ENCODE results near the gene CBX6.

Gene CBX6

DNA sequence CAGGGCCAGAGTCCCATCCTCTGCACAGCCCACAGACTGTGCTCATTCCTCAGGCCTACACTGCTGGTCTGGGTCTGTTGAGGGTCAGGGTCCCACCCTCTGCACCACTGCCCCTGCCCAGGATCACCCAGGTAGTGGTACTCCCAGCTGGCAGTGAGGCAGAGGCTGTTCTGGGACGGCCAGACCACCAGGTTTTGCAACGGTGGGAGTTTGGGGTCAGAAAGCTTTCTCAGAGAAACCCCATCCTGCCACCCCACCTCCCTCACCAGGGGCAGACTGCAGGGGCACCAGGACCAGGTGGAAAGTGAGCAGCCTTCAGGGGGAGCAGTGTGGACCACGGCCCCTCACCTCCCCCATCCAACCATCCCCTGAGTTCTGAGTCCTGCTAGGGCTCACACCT is 39.0 kb downstream of the CBX6 start:
- DNase-seq, result no peak
- no peak overlapping the region for H2AFZ ChIP-seq (ENCODE audit: low read depth, low read length)
- no peak overlapping the region for H3K27ac ChIP-seq (ENCODE audit: low read length)
- H3K79me2 ChIP-seq (ENCODE audit: insufficient read depth, low read length), result no peaks in the 10 kb centered on the region
- H3K4me2 ChIP-seq (ENCODE audit: insufficient read depth, low read length), result no peak overlapping the region
- ATAC-seq (ENCODE audit: insufficient read depth, low read depth), result no peak
- H4K20me1 ChIP-seq (ENCODE audit: insufficient read depth, low read length), result peaks cover 7% of the 10 kb centered on the region; the same call in 1 of the 2 replicates
- H3K9me3 ChIP-seq (ENCODE audit: insufficient read depth, low read length, severe bottlenecking), result no peaks in the 10 kb centered on the region
- TF ChIP-seq CTCF (IDR thresholded peaks at IDR 0.05; ENCODE audit: borderline replicate concordance, extremely low read depth, low read length, poor library complexity, severe bottlenecking) (no peak), EZH2 (IDR thresholded peaks at IDR 0.05; ENCODE audit: borderline replicate concordance, low read depth, low read length, severe bottlenecking) (no peak)
- H3K4me3 ChIP-seq (ENCODE audit: low read depth in 1 of 2, low read length in 2 of 2), result no peak overlapping the region
- H3K36me3 ChIP-seq (ENCODE audit: insufficient read depth, low read length), result no peaks in the 10 kb centered on the region
- no peaks in the 10 kb centered on the region for H3K27me3 ChIP-seq (ENCODE audit: insufficient read depth, low read length, poor library complexity)
- no peaks in the 10 kb centered on the region for H3K4me1 ChIP-seq (ENCODE audit: insufficient read depth, low read length)
- H3K9ac ChIP-seq (ENCODE audit: low read depth, low read length), result no peak overlapping the region

GRCh38 chr22:38832005-38832978 is 39.7 kb downstream of the CBX6 start:
- Histone ChIP-seq H3K4me3 (ENCODE audit: low read depth in 1 of 2, low read length in 2 of 2) (no peak overlapping the region), H3K4me2 (ENCODE audit: insufficient read depth, low read length) (no peak overlapping the region), H3K79me2 (ENCODE audit: insufficient read depth, low read length) (no peaks in the 10 kb centered on the region), H3K27me3 (ENCODE audit: insufficient read depth, low read length, poor library complexity) (no peaks in the 10 kb centered on the region), H3K27ac (ENCODE audit: low read length) (no peak overlapping the region), H2AFZ (ENCODE audit: low read depth, low read length) (no peak overlapping the region), H3K36me3 (ENCODE audit: insufficient read depth, low read length) (no peaks in the 10 kb centered on the region), H4K20me1 (ENCODE audit: insufficient read depth, low read length) (peaks cover 10% of the 10 kb centered on the region; the same call in 1 of the 2 replicates), H3K9ac (ENCODE audit: low read depth, low read length) (no peak overlapping the region), H3K4me1 (ENCODE audit: insufficient read depth, low read length) (no peaks in the 10 kb centered on the region), H3K9me3 (ENCODE audit: insufficient read depth, low read length, severe bottlenecking) (no peaks in the 10 kb centered on the region)
- ATAC-seq (ENCODE audit: insufficient read depth, low read depth) (no peak), DNase-seq (no peak)
- TF ChIP-seq CTCF (IDR thresholded peaks at IDR 0.05; ENCODE audit: borderline replicate concordance, extremely low read depth, low read length, poor library complexity, severe bottlenecking) (no peak), EZH2 (IDR thresholded peaks at IDR 0.05; ENCODE audit: borderline replicate concordance, low read depth, low read length, severe bottlenecking) (no peak)

GRCh38 chr22:38831166-38831945 is 40.7 kb downstream of the CBX6 start:
- Histone ChIP-seq H3K9me3 (ENCODE audit: insufficient read depth, low read length, severe bottlenecking) (no peaks in the 10 kb centered on the region), H3K9ac (ENCODE audit: low read depth, low read length) (no peak overlapping the region), H3K36me3 (ENCODE audit: insufficient read depth, low read length) (no peaks in the 10 kb centered on the region), H3K4me2 (ENCODE audit: insufficient read depth, low read length) (no peak overlapping the region), H3K4me3 (ENCODE audit: low read depth in 1 of 2, low read length in 2 of 2) (no peak overlapping the region), H3K27me3 (ENCODE audit: insufficient read depth, low read length, poor library complexity) (no peaks in the 10 kb centered on the region), H3K4me1 (ENCODE audit: insufficient read depth, low read length) (no peaks in the 10 kb centered on the region), H3K79me2 (ENCODE audit: insufficient read depth, low read length) (no peaks in the 10 kb centered on the region), H4K20me1 (ENCODE audit: insufficient read depth, low read length) (peaks cover 10% of the 10 kb centered on the region; the same call in 1 of the 2 replicates), H3K27ac (ENCODE audit: low read length) (no peak overlapping the region), H2AFZ (ENCODE audit: low read depth, low read length) (no peak overlapping the region)
- no peak for DNase-seq
- ATAC-seq (ENCODE audit: insufficient read depth, low read depth), result no peak
- TF ChIP-seq EZH2 (IDR thresholded peaks at IDR 0.05; ENCODE audit: borderline replicate concordance, low read depth, low read length, severe bottlenecking), result no peak
- TF ChIP-seq CTCF (IDR thresholded peaks at IDR 0.05; ENCODE audit: borderline replicate concordance, extremely low read depth, low read length, poor library complexity, severe bottlenecking), result no peak
